A673 (cell line): ENCODE data around the gene ACP5. TPM values are rescaled to one million over a fixed set of nuclear protein-coding genes. Genes with fewer than 3 reads are reported as not detected.

Source experiments
- BruUV-seq: library from RNA; stranded (reverse); fragments of 400-500 nt; replicated peaks from 2 replicates; lab custom pipeline; 2021; lab: Mats Ljungman, UMichigan
- CTCF ChIA-PET: fragments of 300-600 bp; sonication (Branson Sonifier 250); formaldehyde crosslinking; loops from one replicate; lab custom pipeline; 2022; ENCODE audit warnings: antibody characterized with exemption; lab: Charles Lee
- POLR2A ChIA-PET: fragments of 300-600 bp; sonication (Branson Sonifier 250); formaldehyde crosslinking; loops from one replicate; lab custom pipeline; 2022; ENCODE audit warnings: antibody characterized with exemption; ENCODE audit not compliant: low non-redundant PET; lab: Charles Lee
- DNase-seq: peaks from one replicate; pipeline ENCODE4 v3.0.0-alpha.2; 2015; ENCODE audit warnings: low spot score
- H3K27ac ChIP-seq: fragments of 200-600 bp; sonication (generic); 2 replicates; pipeline ENCODE4 v1.5.1; 2016; ENCODE audit warnings: mixed run types, low read depth, mild to moderate bottlenecking, mixed read lengths, antibody characterized with exemption, low read length; ENCODE audit not compliant: poor library complexity, severe bottlenecking
- H3K27me3 ChIP-seq: fragments of 200-600 bp; sonication (generic); replicated peaks from 2 replicates; pipeline ENCODE4 v1.6.1; 2017; ENCODE audit warnings: mixed run types, low read depth, mild to moderate bottlenecking, mixed read lengths, antibody characterized with exemption, low read length; ENCODE audit not compliant: insufficient read depth, poor library complexity
- H3K36me3 ChIP-seq: fragments of 200-600 bp; sonication (generic); 2 replicates; pipeline ENCODE4 v1.6.1; 2016; ENCODE audit warnings: mixed run types, mild to moderate bottlenecking, mixed read lengths, antibody characterized with exemption, low read length; ENCODE audit not compliant: insufficient read depth, poor library complexity, severe bottlenecking
- H3K4me1 ChIP-seq: fragments of 200-600 bp; sonication (generic); 2 replicates; pipeline ENCODE4 v1.6.1; 2017; ENCODE audit warnings: mixed run types, mild to moderate bottlenecking, mixed read lengths, antibody characterized with exemption, low read length; ENCODE audit not compliant: insufficient read depth, poor library complexity, severe bottlenecking
- H3K4me3 ChIP-seq: fragments of 200-600 bp; sonication (generic); 2 replicates; pipeline ENCODE4 v1.5.1; 2016; ENCODE audit warnings: low read depth, mixed run types, mild to moderate bottlenecking, mixed read lengths, low read length; ENCODE audit not compliant: poor library complexity, severe bottlenecking
- H3K9me3 ChIP-seq: fragments of 200-600 bp; sonication (generic); 2 replicates; pipeline ENCODE4 v1.6.1; 2016; ENCODE audit warnings: mixed run types, low read depth, mild to moderate bottlenecking, mixed read lengths, antibody characterized with exemption, low read length; ENCODE audit not compliant: poor library complexity, severe bottlenecking
- EZH2 ChIP-seq: fragments of 200-600 bp; sonication (generic); IDR thresholded peaks from 2 replicates; pipeline ENCODE4 v1.6.1; 2017; ENCODE audit warnings: borderline replicate concordance, low read depth, mild to moderate bottlenecking, mixed read lengths, antibody characterized with exemption, low read length; ENCODE audit not compliant: poor library complexity, severe bottlenecking
- intact Hi-C: fragments of 100-400 bp; cut with micrococcal nuclease; formaldehyde crosslinking; loops from one replicate; pipeline ENCODE4 v1.10.0; 2022; ENCODE audit not compliant: unreplicated experiment
- total RNA-seq: library from RNA; stranded (reverse); gene quantifications from 2 replicates; pipeline ENCODE4 v1.2.3, GENCODE V29; 2021
- TF ChIP-seq, protein P1 (sequence below): fragments of 300-800, 200-600 bp; sonication (generic); conservative IDR thresholded peaks from 2 replicates; pipeline ENCODE4 v1.5.1; 2017; ENCODE audit warnings: low read depth, mild to moderate bottlenecking, antibody characterized with exemption, low read length, moderate library complexity, mixed read lengths

The ACP5 gene
- total RNA-seq, 1 experiment from 2014 or later, result not detected

GRCh38 chr19:11586331-11586730 is 8.9 kb upstream of the ACP5 start:
- Histone ChIP-seq H3K4me3 (no peak overlapping the region), H3K36me3 (no peaks in the 10 kb centered on the region), H3K27me3 (no peaks in the 10 kb centered on the region), H3K9me3 (no peaks in the 10 kb centered on the region), H3K27ac (no peak overlapping the region), H3K4me1 (no peaks in the 10 kb centered on the region)
- ChIA-PET POLR2A (no interaction called here), CTCF (no interaction called here)
- no peak for DNase-seq
- no TSS peak for BruUV-seq
- TF ChIP-seq EZH2, result no peak
- TF ChIP-seq, protein P1, sequence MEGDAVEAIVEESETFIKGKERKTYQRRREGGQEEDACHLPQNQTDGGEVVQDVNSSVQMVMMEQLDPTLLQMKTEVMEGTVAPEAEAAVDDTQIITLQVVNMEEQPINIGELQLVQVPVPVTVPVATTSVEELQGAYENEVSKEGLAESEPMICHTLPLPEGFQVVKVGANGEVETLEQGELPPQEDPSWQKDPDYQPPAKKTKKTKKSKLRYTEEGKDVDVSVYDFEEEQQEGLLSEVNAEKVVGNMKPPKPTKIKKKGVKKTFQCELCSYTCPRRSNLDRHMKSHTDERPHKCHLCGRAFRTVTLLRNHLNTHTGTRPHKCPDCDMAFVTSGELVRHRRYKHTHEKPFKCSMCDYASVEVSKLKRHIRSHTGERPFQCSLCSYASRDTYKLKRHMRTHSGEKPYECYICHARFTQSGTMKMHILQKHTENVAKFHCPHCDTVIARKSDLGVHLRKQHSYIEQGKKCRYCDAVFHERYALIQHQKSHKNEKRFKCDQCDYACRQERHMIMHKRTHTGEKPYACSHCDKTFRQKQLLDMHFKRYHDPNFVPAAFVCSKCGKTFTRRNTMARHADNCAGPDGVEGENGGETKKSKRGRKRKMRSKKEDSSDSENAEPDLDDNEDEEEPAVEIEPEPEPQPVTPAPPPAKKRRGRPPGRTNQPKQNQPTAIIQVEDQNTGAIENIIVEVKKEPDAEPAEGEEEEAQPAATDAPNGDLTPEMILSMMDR, result no peak
- intact Hi-C loops, result loop anchor here (2.0 to 10.0 kb wide), 3 partner anchors 26 to 292 kb away; partner anchors contain the start of gene TSPAN16

GRCh38 chr19:11581740-11582139 is 4.3 kb upstream of the ACP5 start:
- Histone ChIP-seq H3K27ac (no peak overlapping the region), H3K36me3 (no peaks in the 10 kb centered on the region), H3K27me3 (no peaks in the 10 kb centered on the region), H3K4me3 (no peak overlapping the region), H3K4me1 (peaks cover 9% of the 10 kb centered on the region), H3K9me3 (no peaks in the 10 kb centered on the region)
- TF ChIP-seq, protein P1, result no peak
- TF ChIP-seq EZH2, result no peak
- BruUV-seq, result no TSS peak
- ChIA-PET CTCF (no interaction called here), POLR2A (no interaction called here)
- intact Hi-C loops, result loop anchor here (10.0 kb wide), 1 partner anchor 287 kb away; the partner anchor contains the start of gene TSPAN16
- DNase-seq, result no peak

DNA sequence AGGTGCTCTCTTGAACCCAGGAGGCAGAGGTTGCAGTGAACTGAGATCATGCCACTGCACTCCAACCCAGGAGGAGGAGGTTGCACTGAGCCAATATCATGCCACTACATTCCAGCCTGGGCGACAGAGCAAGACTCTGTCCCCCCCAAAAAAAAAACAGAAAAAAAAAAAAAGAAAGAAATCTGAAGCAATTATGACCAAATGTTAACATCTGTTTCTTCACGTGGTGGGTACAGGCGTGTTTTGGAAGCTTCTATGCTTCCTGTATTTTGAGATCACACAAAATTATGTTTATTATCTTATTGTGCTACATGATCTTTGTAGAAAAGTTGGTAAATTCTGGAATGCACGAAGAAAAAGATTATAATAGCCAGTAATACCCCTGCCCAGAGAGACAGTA is 2.7 kb upstream of the ACP5 start:
- no peak for DNase-seq
- ChIA-PET POLR2A (no interaction called here), CTCF (no interaction called here)
- peaks cover 9% of the 10 kb centered on the region for H3K4me1 ChIP-seq
- H3K36me3 ChIP-seq, result no peaks in the 10 kb centered on the region
- no peak overlapping the region for H3K27ac ChIP-seq
- TF ChIP-seq, protein P1, result no peak
- no peak for TF ChIP-seq EZH2
- no peaks in the 10 kb centered on the region for H3K27me3 ChIP-seq
- BruUV-seq, result no TSS peak
- no peaks in the 10 kb centered on the region for H3K9me3 ChIP-seq
- intact Hi-C loops, result loop anchor here (10.0 kb wide), 1 partner anchor 285 kb away; the partner anchor contains the start of gene TSPAN16
- H3K4me3 ChIP-seq, result no peak overlapping the region
